Breast epithelium (tissue), 3 donors: Measurements from ENCODE around the gene SMAD7.

ENCODE experiments used
- CTCF ChIP-seq, 3 donors: fragments of 450-650 bp; IDR thresholded peaks; one replicate each; pipeline ENCODE4 v1.5.1; 2016 to 2017; ENCODE audit warnings: antibody characterized with exemption in 3 of 3, mild to moderate bottlenecking in 3 of 3, moderate library complexity in 3 of 3
- POLR2A ChIP-seq: fragments of 450-650 bp; IDR thresholded peaks from one replicate; pipeline ENCODE4 v1.6.1; 2016; ENCODE audit warnings: antibody characterized with exemption, mild to moderate bottlenecking, moderate library complexity
- POLR2AphosphoS5 ChIP-seq, 3 donors: sonication (generic); formaldehyde crosslinking; IDR thresholded peaks; one replicate each; pipeline ENCODE4 v1.6.1; 2017; ENCODE audit warnings: antibody characterized with exemption in 3 of 3

DNA sequence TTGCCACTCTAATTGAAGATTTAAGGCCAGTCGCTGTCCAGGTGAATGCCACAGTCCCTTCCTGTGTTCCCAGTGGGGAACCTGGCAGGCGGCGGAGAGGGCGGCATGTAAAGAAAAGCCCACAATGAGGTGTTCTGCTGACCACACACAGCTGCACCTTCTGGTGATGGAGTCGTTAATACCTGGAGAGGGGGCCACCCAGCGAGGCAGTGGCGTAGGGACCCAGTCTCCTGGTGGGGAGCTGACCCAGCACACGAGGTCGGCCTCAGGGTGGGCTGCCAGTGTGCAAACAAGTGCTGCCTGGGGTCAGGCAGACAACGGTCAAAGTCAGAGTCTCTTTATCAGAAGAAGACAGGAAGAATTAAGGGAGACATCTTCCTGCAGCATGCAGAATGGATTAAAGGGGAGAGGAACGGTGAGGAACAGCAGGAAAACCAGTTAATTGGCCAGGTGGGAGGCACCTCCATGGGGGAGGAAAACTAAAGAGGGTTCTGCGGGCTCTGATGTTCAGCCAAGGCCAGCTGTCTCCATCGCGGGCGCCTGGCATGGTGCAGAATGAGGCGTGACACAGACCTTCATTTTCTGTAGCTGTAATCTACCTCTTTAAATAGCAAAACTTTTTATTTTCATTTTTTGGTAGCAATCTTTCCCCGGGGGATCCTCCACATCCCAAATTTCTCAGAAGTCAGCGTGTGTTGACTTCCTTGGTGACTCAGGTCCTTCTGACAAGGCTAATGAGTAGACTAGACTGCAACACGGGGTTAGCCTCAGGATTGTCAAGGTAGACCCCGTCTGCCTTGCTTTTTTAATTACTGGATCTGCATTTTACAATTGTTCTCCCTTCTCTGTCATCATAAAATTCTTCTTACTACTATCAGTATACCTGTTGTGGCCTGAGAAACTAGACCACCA lies 78.3 kb downstream of the SMAD7 start:
- TF ChIP-seq CTCF (IDR thresholded peaks at IDR 0.05): no peak
- no peak for TF ChIP-seq POLR2A
- no peak for TF ChIP-seq POLR2AphosphoS5 (IDR thresholded peaks at IDR 0.05)
